Measurements from ENCODE around the gene RASL11B.

DNA sequence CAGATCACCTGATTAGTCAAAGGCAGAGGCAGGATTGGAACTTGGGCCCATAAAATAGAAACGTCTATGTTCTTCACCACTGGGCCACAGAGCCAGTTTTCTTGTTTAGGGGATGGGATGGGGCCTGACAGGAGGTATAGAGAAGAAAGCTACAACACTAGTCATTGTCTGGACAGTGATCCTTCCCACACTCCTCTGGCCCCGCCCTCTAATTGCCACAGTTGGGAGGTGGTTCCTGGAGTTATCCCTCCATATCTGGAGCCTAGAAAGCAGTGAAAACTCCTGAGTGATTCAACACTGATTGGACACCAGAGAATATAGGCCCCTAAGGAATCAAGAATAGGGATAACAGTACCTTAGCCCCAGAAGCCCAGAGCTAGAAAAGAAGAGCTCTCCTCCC is 22.9 kb downstream of the RASL11B start:
- no peak for TF ChIP-seq ZFX (IDR thresholded peaks at IDR 0.05; ENCODE audit: borderline replicate concordance)
- TF ChIP-seq, protein P1, sequence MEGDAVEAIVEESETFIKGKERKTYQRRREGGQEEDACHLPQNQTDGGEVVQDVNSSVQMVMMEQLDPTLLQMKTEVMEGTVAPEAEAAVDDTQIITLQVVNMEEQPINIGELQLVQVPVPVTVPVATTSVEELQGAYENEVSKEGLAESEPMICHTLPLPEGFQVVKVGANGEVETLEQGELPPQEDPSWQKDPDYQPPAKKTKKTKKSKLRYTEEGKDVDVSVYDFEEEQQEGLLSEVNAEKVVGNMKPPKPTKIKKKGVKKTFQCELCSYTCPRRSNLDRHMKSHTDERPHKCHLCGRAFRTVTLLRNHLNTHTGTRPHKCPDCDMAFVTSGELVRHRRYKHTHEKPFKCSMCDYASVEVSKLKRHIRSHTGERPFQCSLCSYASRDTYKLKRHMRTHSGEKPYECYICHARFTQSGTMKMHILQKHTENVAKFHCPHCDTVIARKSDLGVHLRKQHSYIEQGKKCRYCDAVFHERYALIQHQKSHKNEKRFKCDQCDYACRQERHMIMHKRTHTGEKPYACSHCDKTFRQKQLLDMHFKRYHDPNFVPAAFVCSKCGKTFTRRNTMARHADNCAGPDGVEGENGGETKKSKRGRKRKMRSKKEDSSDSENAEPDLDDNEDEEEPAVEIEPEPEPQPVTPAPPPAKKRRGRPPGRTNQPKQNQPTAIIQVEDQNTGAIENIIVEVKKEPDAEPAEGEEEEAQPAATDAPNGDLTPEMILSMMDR (IDR thresholded peaks at IDR 0.05), result no peak
